HEK293 (cell line): ENCODE data around the gene PLSCR1.

Experiments
- CTCF ChIA-PET: fragments of 350-600 bp; formaldehyde crosslinking; extraction: SDS; loops from one replicate; lab custom pipeline; 2021; ENCODE audit warnings: antibody characterized with exemption; lab: Yijun Ruan, JAX
- POLR2A ChIA-PET: fragments of 300-600 bp; formaldehyde crosslinking; extraction: SDS; loops from one replicate; lab custom pipeline; 2020; ENCODE audit warnings: antibody characterized with exemption, inconsistent platforms; lab: Yijun Ruan, JAX
- H3K27ac ChIP-seq: fragments of 200-500 bp; sonication (Bioruptor generic); 2 replicates; pipeline ENCODE4 v1.5.1; 2014; ENCODE audit warnings: low read depth, low read length, control low read depth, inconsistent platforms; ENCODE audit errors: extremely low read depth
- H3K36me3 ChIP-seq, 2 experiments: fragments of 200-500 bp in 1 of 2; sonication (Bioruptor generic) in 1 of 2; 1 replicate in 1 of 2; 2 replicates in 1 of 2; pipeline ENCODE4 v1.5.1; 2014 to 2017; ENCODE audit warnings: inconsistent platforms in 2 of 2, low read length in 2 of 2; ENCODE audit not compliant: control insufficient read depth in 2 of 2, insufficient read depth in 1 of 2
- H3K4me1 ChIP-seq: fragments of 200-500 bp; sonication (Bioruptor generic); 2 replicates; pipeline ENCODE4 v1.5.1; 2014; ENCODE audit warnings: mild to moderate bottlenecking, low read length, inconsistent platforms; ENCODE audit not compliant: control insufficient read depth, insufficient read depth
- H3K4me3 ChIP-seq: 2 replicates; pipeline ENCODE4 v1.5.1; 2011; ENCODE audit warnings: low read depth, mild to moderate bottlenecking, control low read depth, low read length, moderate library complexity
- H3K9me3 ChIP-seq: fragments of 200-500 bp; sonication (Bioruptor generic); 2 replicates; pipeline ENCODE4 v1.5.1; 2014; ENCODE audit warnings: low read depth, low read length, inconsistent platforms; ENCODE audit not compliant: control insufficient read depth, insufficient read depth
- MYNN ChIP-seq: fragments of 450-650 bp; formaldehyde crosslinking; IDR thresholded peaks from 2 replicates; pipeline ENCODE4 v1.5.1; 2016; ENCODE audit warnings: missing biosample characterization, missing genetic modification characterization, borderline replicate concordance
- MZF1 ChIP-seq: fragments of 450-650 bp; formaldehyde crosslinking; IDR thresholded peaks from 2 replicates; pipeline ENCODE4 v1.5.1; 2017; ENCODE audit warnings: missing biosample characterization, missing genetic modification characterization, borderline replicate concordance
- OSR2 ChIP-seq: fragments of 450-650 bp; formaldehyde crosslinking; IDR thresholded peaks from 2 replicates; pipeline ENCODE4 v1.5.1; 2016; ENCODE audit warnings: missing biosample characterization, missing genetic modification characterization
- OVOL3 ChIP-seq: fragments of 450-650 bp; formaldehyde crosslinking; IDR thresholded peaks from 2 replicates; pipeline ENCODE4 v1.5.1; 2016; ENCODE audit warnings: missing biosample characterization, missing genetic modification characterization
- SCRT2 ChIP-seq: fragments of 450-650 bp; formaldehyde crosslinking; IDR thresholded peaks from 2 replicates; pipeline ENCODE4 v1.5.1; 2016; ENCODE audit warnings: missing biosample characterization, missing genetic modification characterization
- ZBTB1 ChIP-seq: fragments of 450-650 bp; formaldehyde crosslinking; IDR thresholded peaks from 2 replicates; pipeline ENCODE4 v1.5.1; 2016; ENCODE audit warnings: missing biosample characterization, missing genetic modification characterization
- ZNF114 ChIP-seq: fragments of 450-650 bp; formaldehyde crosslinking; IDR thresholded peaks from 2 replicates; pipeline ENCODE4 v1.5.0; 2017; ENCODE audit warnings: missing biosample characterization, missing genetic modification characterization
- ZNF132 ChIP-seq: fragments of 450-650 bp; formaldehyde crosslinking; IDR thresholded peaks from 2 replicates; pipeline ENCODE4 v1.5.1; 2017; ENCODE audit warnings: missing biosample characterization, missing genetic modification characterization, borderline replicate concordance
- ZNF146 ChIP-seq: fragments of 450-650 bp; formaldehyde crosslinking; IDR thresholded peaks from 2 replicates; pipeline ENCODE4 v1.5.1; 2016; ENCODE audit warnings: missing biosample characterization, missing genetic modification characterization
- ZNF23 ChIP-seq: fragments of 450-650 bp; formaldehyde crosslinking; IDR thresholded peaks from 2 replicates; pipeline ENCODE4 v1.5.1; 2016; ENCODE audit warnings: missing biosample characterization, missing genetic modification characterization, borderline replicate concordance
- ZNF350 ChIP-seq: fragments of 450-650 bp; formaldehyde crosslinking; IDR thresholded peaks from 2 replicates; pipeline ENCODE4 v1.5.0; 2017; ENCODE audit warnings: missing biosample characterization, mild to moderate bottlenecking, missing genetic modification characterization
- ZNF561 ChIP-seq: fragments of 450-650 bp; IDR thresholded peaks from 2 replicates; pipeline ENCODE4 v1.5.1; 2018; ENCODE audit warnings: missing biosample characterization, missing genetic modification characterization, borderline replicate concordance
- ZNF571 ChIP-seq: fragments of 450-650 bp; formaldehyde crosslinking; IDR thresholded peaks from 2 replicates; pipeline ENCODE4 v1.5.0; 2017; ENCODE audit warnings: missing biosample characterization, missing genetic modification characterization
- ZNF624 ChIP-seq: fragments of 450-650 bp; formaldehyde crosslinking; IDR thresholded peaks from 2 replicates; pipeline ENCODE4 v1.5.1; 2017; ENCODE audit warnings: missing biosample characterization, missing genetic modification characterization
- ZNF654 ChIP-seq: fragments of 450-650 bp; formaldehyde crosslinking; IDR thresholded peaks from 2 replicates; pipeline ENCODE4 v1.5.1; 2016; ENCODE audit warnings: low read depth, missing biosample characterization, missing genetic modification characterization
- ZNF660 ChIP-seq: fragments of 450-650 bp; IDR thresholded peaks from 2 replicates; pipeline ENCODE4 v1.5.1; 2018; ENCODE audit warnings: missing biosample characterization, mild to moderate bottlenecking, missing genetic modification characterization
- ZNF670 ChIP-seq: fragments of 450-650 bp; formaldehyde crosslinking; IDR thresholded peaks from 2 replicates; pipeline ENCODE4 v1.5.1; 2016; ENCODE audit warnings: missing biosample characterization, missing genetic modification characterization, low read depth
- ZNF830 ChIP-seq: fragments of 450-650 bp; IDR thresholded peaks from 2 replicates; pipeline ENCODE4 v1.5.0; 2018; ENCODE audit warnings: missing biosample characterization, missing genetic modification characterization, low read depth, mild to moderate bottlenecking, moderate library complexity
- TF ChIP-seq, protein P1 (sequence below): fragments of 450-650 bp; formaldehyde crosslinking; IDR thresholded peaks from 2 replicates; pipeline ENCODE4 v1.5.1; 2016; ENCODE audit warnings: missing biosample characterization, missing genetic modification characterization
- TF ChIP-seq, protein P2 (sequence below): fragments of 450-650 bp; formaldehyde crosslinking; IDR thresholded peaks from 2 replicates; pipeline ENCODE4 v1.5.1; 2016; ENCODE audit warnings: missing biosample characterization, missing genetic modification characterization
- TF ChIP-seq, protein P3 (sequence below): fragments of 450-650 bp; formaldehyde crosslinking; IDR thresholded peaks from 2 replicates; pipeline ENCODE4 v1.5.1; 2016; ENCODE audit warnings: missing biosample characterization, missing genetic modification characterization

The PLSCR1 gene

DNA sequence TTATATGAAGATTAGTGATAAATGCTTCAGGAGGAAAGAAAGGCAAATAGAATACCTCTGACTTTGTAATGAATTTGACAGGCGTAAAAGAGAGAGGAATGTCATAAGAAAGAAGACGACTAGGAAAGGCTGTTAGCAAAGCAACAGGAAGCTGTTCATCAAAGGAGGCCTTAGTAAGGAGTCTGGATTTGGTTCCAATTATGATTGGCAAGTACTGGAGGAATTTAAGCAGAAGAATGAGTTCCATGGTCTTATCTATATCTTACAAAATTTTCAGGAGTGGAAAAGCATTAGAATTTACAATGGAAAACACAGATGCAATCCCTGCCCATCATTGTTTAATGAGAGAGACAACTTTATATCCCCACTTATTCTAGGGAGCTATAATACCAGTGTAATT is 13.8 kb downstream of the PLSCR1 start (continued):
- TF ChIP-seq, protein P1, sequence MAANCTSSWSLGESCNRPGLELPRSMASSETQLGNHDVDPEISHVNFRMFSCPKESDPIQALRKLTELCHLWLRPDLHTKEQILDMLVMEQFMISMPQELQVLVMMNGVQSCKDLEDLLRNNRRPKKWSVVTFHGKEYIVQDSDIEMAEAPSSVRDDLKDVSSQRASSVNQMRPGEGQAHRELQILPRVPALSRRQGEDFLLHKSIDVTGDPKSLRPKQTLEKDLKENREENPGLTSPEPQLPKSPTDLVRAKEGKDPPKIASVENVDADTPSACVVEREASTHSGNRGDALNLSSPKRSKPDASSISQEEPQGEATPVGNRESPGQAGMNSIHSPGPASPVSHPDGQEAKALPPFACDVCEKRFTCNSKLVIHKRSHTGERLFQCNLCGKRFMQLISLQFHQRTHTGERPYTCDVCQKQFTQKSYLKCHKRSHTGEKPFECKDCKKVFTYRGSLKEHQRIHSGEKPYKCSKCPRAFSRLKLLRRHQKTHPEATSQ: no peak
- TF ChIP-seq ZNF561: no peak
- no peak for TF ChIP-seq OSR2 (tag by site-specific recombination)

DNA sequence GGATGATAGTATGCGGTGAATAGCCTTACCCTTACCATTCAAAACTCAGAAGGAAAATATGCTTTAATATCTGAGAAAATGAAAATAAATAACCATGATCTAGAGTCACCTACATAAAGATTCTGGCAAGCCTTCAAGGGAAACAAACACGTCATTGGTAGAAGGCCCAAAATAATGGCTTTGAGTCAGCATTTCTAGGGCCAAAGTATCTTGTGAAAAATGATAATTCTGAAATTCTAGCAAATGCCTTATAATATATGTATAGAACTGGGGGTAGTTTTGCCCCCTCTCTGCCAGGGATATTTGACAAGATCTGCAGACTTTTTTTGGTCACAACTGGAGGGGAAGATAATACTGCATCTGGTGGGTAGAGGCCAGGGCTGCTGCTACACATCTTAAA is 15.4 kb downstream of the PLSCR1 start:
- TF ChIP-seq ZNF660 (tag by site-specific recombination) (no peak), ZNF830 (no peak), ZNF571 (tag by site-specific recombination) (no peak), SCRT2 (tag by site-specific recombination) (no peak), MYNN (tag by site-specific recombination) (no peak), ZBTB1 (no peak), ZNF132 (tag by site-specific recombination) (no peak), ZNF23 (tag by site-specific recombination) (no peak), OVOL3 (tag by site-specific recombination) (no peak), ZNF670 (tag by site-specific recombination) (no peak)
- TF ChIP-seq, protein P2, sequence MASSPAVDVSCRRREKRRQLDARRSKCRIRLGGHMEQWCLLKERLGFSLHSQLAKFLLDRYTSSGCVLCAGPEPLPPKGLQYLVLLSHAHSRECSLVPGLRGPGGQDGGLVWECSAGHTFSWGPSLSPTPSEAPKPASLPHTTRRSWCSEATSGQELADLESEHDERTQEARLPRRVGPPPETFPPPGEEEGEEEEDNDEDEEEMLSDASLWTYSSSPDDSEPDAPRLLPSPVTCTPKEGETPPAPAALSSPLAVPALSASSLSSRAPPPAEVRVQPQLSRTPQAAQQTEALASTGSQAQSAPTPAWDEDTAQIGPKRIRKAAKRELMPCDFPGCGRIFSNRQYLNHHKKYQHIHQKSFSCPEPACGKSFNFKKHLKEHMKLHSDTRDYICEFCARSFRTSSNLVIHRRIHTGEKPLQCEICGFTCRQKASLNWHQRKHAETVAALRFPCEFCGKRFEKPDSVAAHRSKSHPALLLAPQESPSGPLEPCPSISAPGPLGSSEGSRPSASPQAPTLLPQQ: no peak
- Histone ChIP-seq H3K9me3 (no peaks in the 10 kb centered on the region), H3K36me3 (peaks cover 6 to 28% of the 10 kb centered on the region in 2 experiments; a peak in 2 of 3 replicates), H3K4me3 (no peak overlapping the region), H3K4me1 (no peaks in the 10 kb centered on the region), H3K27ac (no peak overlapping the region)
- POLR2A ChIA-PET: no interaction called here
- CTCF ChIA-PET: no interaction called here

DNA sequence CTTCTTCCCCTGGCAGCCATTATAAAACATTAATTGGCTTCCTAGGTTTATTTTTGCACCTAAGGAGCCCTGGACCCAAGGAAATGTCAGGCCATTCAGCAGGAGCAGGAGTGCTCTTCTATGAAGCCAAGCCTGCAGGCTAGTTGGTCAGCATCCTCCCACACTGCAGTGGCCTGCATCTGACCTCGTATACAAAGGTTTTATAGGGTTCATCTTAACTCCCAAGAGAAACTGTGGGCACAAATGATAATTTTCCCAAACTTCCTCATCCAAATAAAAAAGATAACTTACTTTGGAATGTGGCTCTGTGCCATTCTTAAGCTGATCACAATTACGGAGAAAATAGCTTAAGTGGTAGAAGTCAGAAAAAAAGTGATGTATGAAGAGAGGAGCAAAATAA is 19.4 kb downstream of the PLSCR1 start:
- Histone ChIP-seq H3K4me3 (no peak overlapping the region), H3K27ac (no peak overlapping the region), H3K36me3 (peaks cover 4 to 25% of the 10 kb centered on the region in 2 experiments; a peak in 2 of 3 replicates), H3K9me3 (no peaks in the 10 kb centered on the region), H3K4me1 (no peaks in the 10 kb centered on the region)
- TF ChIP-seq, protein P3, sequence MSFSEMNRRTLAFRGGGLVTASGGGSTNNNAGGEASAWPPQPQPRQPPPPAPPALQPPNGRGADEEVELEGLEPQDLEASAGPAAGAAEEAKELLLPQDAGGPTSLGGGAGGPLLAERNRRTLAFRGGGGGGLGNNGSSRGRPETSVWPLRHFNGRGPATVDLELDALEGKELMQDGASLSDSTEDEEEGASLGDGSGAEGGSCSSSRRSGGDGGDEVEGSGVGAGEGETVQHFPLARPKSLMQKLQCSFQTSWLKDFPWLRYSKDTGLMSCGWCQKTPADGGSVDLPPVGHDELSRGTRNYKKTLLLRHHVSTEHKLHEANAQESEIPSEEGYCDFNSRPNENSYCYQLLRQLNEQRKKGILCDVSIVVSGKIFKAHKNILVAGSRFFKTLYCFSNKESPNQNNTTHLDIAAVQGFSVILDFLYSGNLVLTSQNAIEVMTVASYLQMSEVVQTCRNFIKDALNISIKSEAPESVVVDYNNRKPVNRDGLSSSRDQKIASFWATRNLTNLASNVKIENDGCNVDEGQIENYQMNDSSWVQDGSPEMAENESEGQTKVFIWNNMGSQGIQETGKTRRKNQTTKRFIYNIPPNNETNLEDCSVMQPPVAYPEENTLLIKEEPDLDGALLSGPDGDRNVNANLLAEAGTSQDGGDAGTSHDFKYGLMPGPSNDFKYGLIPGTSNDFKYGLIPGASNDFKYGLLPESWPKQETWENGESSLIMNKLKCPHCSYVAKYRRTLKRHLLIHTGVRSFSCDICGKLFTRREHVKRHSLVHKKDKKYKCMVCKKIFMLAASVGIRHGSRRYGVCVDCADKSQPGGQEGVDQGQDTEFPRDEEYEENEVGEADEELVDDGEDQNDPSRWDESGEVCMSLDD (tag by site-specific recombination): no peak
- TF ChIP-seq ZNF350: no peak
- no peak for TF ChIP-seq ZNF146 (tag by site-specific recombination)
- no peak for TF ChIP-seq ZNF624
- TF ChIP-seq ZNF654 (tag by site-specific recombination): no peak
- no peak for TF ChIP-seq MZF1
- TF ChIP-seq ZNF114: no peak
- ChIA-PET POLR2A (interaction anchor here (1.0 kb wide), 1 partner anchor 20 kb away, joined by 3 read pairs; the partner anchor contains the start of gene PLSCR1), CTCF (no interaction called here)
